IPS DF 19.7 (cell line): ENCODE data around the gene EEFSEC.
"Not testable (repeated sequence)": the region's sequence is repeated elsewhere in the genome, so short reads cannot be mapped to it uniquely, and the experiment has no call there.

Source experiments
- DNase-seq: peaks from one replicate; pipeline ENCODE4 v3.0.0-alpha.2; 2013; ENCODE audit warnings: low read depth, low spot score

Gene EEFSEC

DNA sequence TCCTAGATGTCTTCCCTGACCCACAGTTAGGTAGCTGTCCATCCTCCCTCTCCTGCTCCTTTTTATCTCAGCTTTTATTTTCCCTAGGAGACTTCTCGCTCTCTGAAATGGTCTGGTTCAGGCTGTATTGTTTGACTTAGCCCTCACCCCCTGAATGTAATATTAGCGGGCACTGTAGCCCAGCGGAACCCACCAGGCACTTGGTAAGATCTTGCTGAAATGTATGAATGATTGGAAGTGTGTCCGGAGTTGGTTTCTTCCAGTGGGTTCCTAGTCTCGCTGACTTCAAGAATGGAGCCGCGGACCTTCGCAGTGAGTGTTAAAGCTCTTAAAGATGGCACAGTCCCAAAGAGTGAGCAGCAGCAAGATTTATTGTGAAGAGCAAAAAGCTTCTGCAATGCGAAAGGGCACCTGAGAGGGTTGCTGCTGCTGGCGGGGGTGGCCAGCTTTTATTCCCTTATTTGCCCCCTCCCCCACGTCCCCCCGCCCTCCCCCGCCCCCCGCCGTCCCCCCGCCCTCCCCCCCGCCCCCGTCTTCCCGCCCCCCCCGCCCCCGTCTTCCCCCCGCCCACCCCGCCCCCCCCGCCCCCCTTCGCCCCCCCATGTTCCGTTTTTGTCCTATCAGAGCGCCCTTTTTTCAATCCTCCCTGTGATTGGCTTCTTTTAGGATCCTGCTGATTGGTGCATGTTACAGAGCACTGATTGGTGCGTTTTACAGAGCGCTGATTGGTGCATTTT is 694 bp upstream of the EEFSEC start:
- peak; percentile 59 for DNase-seq

DNA sequence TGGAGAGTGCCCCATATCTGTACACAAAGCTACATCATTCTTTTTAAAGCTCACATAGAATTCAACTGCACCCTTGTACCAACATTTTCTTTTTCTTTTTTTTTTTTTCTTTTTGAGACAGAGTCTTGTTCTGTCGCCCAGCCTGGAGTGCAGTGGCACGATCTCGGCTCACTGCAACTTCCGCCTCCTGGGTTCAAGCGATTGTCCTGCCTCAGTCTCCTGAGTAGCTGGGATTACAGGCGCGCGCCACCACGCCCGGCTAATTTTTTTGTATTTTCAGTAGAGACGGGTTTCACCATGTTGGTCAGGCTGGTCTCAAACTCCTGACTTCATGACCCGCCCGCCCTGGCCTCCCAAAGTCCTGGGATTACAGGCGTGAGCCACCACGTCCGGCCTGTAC is 1.1 kb downstream of the EEFSEC start:
- not testable (repeated sequence) for DNase-seq

DNA sequence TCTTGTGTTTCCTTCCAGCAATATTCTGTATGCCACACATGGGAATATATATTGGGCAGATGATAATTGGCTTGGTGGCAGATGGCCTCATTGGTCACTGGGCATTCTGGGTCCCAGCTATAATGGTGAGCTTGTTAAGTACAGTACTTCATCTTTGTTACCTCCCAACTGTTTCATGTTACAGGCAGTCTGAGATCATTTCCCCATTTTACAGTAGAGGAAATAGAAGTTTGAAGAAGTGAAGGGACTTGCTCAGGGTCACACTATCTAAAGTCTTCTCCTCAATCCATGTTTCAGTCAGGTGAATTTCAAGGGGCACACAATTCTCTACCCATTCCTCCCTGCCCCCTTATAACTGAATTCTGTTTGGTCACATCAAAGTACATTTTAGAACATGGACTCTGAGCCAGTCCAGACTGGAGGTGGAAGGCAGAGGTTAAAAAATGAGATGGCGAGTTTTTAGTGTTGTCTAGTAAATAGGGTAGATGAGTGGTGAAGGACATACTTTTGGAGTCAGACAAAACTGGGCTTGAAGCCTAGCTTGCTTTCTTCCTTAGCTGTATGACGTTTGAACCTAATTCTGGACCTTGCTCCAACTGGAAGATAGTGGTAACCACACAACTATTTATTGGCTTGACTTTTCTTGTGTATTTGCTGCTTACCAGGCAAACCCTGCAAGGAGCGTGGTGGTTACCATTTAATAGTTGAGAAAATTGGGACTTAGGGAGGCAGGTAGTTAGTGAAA is 2.5 kb downstream of the EEFSEC start:
- no peak for DNase-seq

DNA sequence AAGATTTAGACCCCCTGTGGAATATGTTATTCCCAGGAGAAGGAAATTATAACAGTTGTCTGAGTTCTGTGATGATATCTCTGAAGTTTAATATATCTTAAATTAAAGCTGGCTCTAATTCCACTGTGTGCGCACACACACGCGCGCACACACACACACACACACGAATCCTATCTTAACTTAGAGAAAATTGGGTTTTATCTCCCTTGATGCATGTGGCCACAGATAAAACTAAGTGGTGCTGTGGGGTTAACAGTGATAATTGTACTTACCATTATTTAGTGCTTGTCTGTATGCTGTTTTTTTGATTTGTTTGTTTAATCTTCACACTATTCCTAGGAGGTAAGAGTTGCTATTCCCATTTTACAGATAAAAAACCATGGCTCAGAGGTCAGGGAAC is 7.4 kb downstream of the EEFSEC start:
- no peak for DNase-seq

DNA sequence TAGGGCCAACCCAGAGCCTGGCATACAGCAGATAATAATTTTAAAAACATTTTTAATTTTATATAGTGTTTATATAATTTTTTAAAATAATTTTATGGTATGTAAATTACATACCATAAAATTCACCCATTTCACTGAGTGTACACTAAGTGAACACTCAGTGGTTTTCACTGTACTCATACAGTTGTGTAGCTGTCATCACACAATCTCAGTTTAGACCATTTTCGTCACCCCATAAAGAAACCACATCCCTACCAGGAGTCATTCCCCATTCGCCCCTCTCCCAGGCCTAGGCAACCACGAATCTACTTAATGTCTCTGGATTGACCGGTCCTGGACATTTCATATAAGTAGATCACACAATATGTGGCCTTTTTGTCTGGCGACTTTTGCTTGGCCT is 10.2 kb downstream of the EEFSEC start:
- no peak for DNase-seq

DNA sequence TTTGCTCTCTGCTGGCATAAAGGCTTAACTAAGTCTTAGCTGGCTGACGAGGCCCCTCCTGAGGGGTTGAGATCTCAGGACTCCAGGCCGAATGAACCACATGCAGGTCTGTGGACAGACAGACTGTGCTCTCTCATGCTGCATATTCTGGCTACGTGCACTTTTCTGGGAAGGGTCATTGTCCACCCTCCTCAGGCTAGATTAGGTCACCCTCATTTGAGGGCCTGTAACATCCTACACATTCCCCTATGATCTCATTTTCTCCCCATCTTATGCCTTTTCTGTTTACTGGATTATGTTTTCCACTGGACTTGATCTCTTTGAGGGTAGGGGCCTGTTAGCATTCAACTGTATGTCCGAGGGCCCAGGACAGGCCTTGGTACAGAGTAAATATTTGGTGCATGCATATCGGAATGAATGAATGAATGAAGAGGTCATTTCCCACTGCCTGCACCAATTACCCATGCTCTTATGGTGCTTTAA is 13.7 kb downstream of the EEFSEC start:
- DNase-seq = no peak

DNA sequence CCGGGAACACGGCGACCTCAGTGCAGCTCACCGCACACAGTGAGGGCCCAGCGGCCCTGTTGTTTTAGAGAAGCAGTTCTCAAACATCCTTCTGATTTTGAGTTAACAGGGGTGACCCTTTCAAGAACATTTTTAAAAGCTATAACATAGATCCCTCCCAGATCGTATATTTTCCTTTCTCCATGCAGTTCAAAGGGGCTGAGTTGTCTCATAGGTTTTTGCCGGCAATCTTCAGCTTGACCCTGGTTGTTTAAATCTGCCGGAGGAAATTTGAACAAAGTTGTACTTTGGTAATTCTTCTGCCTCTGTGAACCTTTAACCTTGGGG is 14.3 kb downstream of the EEFSEC start:
- DNase-seq = no peak

DNA sequence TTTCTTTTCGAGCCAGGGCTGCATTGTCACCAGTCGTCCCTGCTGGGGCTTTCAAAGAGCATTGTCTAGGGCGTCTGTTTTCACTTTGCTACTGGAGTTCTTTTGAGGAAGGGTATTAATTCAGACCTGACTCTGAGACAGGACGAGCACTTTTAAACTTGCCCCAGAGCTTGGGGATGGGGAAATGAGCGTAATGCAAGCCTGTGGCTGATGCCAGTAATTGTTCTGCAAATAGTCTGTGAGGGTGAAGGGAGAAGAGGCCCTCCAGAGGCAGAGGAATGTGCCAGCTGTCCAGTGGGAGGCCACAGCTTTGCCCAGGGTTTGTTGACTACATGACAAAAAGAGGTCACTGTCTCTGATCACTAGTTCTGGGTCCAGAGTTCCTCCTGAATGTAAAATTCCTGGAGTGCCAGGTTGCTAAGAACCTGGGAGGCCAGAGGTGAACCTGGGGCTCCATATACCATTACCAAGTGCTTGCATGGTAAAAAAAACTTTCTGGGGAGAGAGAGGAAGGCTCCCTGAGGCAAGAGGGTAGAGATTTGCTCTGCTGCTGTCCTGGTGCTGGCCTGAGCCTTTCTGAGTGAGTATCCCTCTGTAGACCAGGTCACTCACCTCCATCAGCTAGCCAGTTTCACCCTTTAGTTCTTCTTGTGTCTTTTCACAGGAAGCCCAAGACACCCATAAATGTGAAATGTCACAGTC is 14.8 kb downstream of the EEFSEC start:
- no peak for DNase-seq

DNA sequence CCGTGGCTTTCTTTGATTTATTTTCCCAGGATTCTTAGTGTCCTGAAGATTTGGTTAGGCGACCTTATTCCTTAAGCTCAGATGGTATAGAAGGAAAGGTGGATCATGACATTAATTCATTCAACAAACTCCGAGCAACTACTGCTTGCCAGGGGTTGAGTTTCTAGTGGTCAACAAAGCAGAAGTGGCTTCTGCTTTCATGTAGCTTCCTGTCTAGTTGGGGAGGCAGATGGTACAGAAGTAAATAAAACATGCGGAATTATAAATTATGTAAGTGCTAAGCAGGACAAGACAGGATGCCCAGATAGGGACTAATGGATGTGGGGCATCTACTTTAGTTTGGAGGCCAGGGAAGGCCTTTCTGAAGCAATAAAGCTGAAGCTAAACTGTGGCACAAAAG is 15.6 kb downstream of the EEFSEC start:
- DNase-seq = no peak

DNA sequence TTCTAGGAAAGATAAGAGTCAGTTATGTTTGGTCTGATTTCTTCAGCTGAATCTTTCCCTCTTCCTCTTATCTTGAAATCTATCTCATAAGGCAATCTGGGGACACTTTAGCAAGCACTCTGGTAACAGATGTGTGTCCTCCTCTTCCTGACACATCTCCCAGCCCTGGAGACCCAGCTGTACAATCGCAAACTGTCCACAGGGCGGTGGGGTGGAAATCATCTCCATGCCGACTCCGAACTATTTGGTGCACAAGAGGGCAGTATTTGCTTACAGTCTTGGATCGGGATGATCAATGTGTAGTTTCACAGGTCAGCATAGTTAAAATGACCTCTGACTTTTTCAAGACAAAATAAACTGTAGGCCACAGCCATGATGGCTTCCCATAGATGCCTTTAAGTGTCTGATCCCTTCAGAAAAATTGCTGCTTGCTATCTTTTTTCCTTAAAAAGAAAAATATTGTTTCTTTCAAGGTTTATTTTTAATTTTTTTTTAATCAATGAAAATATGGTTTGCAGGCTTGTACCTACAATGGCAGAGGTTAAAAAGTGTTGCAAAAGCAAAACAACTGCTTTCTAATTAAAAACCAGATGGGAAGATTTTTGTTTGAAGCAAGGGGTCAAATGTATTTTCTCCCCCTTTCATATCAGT is 17.7 kb downstream of the EEFSEC start:
- DNase-seq = no peak

DNA sequence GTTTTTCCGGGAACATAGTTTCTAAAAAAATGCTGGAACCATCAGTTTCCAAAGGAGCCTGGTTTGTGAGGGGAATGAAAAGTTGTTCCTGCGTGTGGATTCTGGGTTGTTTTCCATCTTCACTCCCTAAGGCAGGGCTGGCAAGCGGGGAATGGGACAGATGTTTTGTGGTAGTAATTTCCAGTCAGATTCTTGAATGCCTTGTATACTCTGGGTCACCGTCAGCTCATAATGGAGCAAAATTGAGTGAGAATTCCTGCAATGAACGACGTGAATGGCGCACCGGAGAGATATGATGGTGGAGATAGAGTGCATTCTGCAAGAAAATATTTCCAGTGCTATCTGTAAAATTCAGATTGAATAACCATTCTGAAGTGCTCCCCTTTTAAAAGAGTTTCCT is 19.9 kb downstream of the EEFSEC start:
- no peak for DNase-seq

DNA sequence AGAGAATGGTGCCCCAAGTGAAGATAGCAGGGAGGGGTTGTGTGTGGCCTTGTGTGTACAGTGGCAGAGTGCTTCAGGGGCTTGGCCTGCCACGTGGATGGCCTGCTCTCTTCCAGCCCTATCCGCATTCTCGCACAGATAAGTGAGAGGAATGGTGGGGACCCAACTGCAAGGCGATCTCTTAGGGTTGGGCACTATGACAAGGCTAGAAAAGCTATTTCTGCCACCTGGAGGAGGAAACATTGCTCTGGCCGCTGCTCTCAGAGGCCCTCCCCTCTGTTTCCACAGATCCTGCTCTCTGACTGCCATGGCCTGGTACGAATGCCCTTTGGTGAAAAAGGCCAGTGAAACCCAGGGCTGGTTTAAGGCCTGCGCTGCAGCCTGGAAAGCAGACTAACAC is 20.6 kb downstream of the EEFSEC start:
- no peak for DNase-seq

DNA sequence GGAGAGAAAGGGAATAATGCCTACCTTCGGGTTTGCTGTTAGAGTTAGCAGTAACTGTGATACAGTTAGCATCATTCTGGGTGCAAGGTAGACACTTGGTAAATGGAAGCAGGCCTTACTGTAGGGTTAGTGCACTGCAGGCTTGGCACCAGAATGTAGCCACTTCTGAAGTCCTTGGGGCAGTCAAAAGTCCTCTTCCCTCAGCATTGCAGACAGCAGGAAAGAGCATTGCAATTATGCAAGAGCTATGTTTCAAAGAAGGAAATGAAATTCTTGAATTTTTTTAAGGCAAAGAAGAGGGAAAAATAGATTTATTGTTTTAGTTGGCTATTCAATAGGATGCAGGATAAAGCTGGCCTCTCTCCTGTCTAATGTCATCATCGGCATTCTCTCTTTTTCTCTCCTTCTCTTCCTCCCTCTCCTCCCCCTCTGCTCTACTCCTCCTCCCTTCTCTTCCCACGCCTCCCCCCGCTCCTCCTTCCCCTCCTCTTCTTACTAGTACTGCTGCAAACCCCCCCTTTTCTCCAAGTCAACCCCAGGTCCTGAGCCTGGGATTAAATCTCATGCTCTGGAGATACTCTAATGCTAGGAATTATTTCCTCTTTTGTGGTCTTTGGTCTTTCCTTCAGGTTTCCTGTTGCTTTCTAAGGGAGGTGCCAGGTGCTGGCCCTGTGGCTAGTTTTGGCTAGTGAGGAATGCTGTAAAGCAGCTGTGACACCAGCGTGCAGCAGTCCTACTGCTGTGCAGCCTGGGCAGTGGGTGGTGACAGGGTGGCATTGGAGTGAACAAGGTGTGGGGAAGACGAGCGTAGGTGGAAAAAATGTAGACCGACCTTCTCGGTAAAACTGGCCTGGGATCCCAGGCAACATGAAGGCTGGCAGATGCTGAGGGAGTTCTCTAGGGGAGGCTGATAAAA is 21.7 kb downstream of the EEFSEC start:
- no peak for DNase-seq

DNA sequence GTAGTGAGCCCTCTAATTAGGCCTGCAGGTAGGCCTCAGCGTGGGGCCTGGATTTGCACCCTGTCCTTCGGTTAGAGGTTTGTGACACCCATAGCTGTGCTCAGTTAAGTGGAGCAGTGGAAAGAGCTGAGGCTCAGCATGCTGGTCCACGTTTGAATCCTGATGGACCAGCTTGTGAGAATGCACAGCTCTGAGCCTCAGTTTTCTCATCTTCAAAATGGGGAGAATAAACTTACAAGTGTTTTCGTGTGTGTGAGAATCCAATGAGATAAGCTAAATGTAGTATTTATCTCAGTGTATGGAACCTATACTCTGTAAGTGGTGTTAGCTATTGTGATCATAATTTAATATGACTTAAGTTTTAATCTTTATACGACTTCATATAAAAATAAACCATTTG is 22.5 kb downstream of the EEFSEC start:
- no peak for DNase-seq

DNA sequence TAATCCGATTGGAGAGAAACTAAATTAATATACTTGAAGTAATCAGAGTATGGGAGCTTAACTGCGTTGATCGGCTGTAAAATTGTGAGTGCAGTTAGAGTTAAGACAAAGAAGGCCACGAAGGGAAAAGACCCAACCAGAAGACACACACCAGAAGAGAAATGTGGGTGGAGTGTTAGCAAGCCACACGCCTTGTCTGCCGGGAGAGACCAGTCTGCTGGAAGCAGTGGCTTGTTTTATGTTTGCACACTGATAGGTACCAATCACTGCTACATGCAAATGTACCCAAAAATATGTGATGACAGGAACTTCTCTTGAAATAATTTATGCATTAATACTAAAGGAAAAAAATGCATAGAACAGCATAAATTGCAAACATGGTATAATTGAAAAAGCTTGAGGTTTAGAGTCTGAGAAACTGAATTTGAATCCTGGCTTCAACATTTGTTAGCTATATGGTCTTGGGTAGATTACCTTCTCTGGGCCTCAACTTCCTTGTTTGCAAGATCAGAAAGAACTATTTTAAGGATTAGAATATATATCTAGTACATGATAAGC is 23.1 kb downstream of the EEFSEC start:
- DNase-seq = no peak

DNA sequence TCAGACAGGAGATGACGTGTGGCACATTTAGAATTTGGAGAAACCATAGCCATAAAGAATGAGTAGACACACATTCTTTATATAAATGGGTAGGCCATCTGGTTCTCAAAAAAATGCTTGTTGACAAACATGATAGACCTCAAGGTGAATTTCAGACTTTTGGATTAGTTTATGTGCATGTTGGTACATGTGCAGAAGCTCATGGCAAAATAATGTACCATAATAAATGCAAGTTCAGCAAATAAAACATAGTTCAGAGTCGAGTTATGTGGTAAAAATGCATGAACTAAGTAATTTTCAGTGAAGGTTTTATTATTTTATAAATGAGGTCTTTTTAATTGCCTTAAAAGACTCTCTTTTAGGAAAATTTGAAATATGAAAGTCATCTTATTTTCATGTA is 24.6 kb downstream of the EEFSEC start:
- no peak for DNase-seq

DNA sequence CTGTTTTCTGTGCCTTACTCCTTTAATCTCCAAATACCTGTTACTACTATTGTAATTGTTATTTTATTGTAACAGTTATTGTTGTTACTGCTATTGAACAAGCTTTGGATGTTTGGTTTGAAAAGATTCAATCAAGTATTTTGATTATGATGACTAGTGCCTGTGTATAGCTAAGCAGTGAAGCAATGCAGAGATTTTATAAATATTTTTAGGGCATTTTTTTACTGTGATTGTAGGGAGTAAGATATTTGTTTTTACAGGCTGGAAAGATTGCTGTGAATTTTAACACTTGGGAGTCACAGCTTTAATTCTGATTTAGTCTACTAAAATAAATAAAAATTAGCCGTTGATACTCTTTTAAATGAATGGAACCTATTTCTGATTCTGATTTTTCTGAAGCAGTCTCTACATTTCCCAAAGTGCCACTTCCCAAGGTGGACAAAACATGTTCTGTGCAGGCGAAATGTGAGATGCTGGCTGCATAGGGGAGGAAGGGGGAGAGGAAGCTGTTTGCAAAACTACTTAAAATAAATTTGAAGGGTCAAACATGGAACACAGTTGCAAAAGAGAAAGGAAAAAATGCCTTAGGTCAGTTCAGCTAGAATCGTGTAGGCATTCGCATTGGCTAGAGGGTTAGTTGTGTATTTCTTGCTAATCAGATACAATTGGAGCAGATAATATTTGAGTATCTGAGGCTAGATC is 25.7 kb downstream of the EEFSEC start:
- no peak for DNase-seq

DNA sequence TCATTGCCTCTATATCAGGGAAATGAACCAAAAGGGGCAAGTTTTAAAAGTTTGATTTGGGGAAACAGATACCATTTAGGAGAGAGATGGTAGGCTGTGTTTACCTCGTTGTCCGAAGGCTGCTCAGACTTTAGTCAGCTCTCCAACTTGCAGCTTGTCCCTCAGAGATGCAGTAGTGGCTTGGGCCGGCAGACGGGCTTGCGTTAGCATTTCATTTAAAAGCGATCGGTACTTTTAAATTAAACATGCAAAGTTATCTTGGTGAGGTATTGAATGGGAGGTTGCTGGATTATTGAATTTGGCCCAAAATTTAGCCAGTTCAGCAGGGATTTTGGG is 26.2 kb downstream of the EEFSEC start:
- DNase-seq = no peak

DNA sequence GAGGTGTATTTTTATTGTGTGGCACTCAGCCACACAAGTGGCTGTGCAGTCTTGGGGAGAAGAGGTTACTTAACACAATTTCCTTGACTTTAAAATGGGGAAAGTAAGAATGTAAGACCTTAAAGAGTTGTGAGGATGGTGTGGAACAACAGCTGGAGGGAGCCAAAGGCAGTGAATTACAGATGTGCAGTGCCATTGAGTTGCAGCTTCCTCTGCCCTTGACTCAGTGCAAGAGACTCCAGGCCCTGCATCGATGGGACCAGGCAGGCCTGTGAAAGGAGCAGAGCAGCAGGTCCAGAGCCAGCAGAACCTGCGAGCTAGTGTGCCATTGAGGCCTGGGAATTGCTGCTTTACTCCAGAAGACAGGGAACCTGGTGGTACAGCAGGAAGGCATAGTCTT is 27.2 kb downstream of the EEFSEC start:
- no peak for DNase-seq

DNA sequence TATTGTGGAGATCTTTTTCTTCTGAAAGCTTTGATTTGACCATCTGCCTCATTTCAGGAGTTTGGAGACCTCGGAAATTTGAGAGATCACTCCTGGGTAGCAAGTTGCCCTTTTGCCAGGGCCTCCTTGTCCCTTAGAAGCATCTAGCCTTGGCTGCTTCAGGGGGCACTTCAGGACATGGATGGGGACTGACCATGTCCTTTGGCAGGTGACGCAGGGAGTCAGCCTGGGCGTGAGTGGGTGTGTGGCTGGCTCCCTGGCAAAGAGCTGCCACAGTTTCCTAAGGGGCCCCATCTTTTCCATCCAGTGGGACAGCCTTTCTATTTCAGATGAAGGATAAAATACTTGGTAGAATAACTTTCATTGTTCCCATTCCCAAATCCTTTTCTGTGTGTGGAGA is 27.6 kb downstream of the EEFSEC start:
- no peak for DNase-seq
